ENCODE data around the gene PDLIM4.
A peak's percentile ranks its signal among the peaks of the same experiment; 100 is the strongest.

The PDLIM4 gene

GRCh38 chr5:132226516-132227234 is 30.8 kb upstream of the PDLIM4 start:
- no peak for DNase-seq

- DNase-seq = no peak
Measured at GRCh38 chr5:132227235-132227484, 30.3 kb upstream of the PDLIM4 start.

DNA sequence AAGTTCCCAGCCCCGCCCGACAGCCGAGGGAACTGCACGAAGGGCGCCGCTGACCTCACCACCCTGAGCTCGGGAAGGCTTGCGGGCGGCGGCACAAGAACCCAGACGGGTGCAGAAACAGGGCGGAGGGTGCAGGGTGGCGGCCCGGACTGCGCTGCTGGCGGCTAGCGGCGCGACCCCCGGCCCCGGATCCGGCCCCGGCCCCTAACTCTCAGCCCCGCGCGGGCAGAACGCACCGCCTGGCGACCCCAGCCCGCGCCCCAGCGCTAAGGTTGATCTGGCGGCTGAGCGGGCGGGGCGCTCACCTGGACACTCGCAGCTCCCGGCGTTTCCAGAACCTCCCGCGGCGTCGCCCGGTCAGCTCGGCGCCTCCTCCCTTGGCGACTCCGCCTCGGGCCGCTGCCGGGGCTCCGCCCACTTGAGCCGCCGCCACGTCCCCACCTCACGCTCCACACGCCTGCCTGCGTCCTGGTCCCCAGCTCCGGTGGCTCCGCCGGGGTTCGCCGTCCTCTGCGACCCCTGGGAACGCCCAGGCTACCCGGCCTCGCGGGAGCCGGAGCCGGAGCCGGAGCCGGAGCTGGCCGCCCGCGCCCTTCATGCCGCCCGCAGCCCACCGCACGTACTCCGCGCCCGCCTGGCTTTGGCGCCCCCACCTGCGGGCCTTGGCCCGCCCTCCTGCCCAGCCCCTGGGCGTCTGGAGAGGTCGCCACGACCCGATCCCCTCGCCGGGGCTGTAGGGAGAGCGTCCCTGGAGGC is 29.8 kb upstream of the PDLIM4 start, which contains the start of gene P4HA2:
P4HA2 (minus strand) TSS at position 369 of the 756 bp plus-strand sequence. CDS start 9,227 bp downstream, outside the sequence.
- DNase-seq = peak; percentile 92

- DNase-seq = peak; percentile 21
Measured at GRCh38 chr5:132228241-132229035, 29.1 kb upstream of the PDLIM4 start.

GRCh38 chr5:132229236-132229635 is 28.3 kb upstream of the PDLIM4 start:
- DNase-seq = no peak

GRCh38 chr5:132230871-132231270 is 26.6 kb upstream of the PDLIM4 start:
- no peak for DNase-seq

- no peak for DNase-seq
Measured at GRCh38 chr5:132232465-132232864, 25.0 kb upstream of the PDLIM4 start.

GRCh38 chr5:132233081-132233480 is 24.4 kb upstream of the PDLIM4 start:
- no peak for DNase-seq

DNA sequence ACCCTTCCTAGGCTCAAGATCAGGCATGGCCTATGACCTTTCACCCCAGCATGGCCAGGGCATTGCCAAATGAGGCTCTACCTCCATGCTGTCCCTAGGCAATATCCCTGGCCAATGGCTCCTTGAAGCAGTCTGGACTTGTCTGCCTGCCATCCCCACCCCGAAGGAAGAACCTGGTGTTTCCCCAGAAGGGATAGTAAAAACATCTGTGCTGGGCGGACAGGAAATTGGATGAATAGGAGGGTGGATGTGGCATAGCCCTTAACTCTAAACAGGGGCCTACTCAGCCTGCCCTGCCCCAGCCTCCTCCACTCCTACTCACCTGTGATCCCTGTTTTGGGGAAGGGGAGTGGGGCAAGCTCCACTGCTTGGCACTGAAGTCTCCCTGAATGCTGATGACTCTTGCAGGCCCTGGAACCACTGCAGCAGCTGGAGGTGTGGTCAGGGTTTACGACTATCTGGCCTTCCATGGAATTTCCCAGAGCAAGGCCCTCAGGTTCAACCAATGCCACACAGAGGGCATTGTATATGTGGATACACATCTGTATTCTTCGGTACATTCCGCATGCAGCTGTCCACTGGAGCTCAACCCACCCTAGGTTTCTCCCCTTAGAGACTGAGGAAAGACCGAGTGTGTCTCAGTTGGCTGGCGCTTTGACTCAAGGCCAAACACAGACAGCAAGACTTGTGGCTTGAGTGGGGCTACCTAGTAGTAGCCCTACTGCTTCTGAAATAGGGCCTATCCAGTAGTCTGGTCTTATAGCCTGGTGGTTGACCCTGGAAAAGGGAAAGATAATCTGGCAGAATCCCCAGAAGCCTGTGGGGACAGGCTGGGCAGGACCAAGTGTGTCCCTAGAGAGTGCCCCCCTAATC is 23.4 kb upstream of the PDLIM4 start:
- DNase-seq = no peak

DNA sequence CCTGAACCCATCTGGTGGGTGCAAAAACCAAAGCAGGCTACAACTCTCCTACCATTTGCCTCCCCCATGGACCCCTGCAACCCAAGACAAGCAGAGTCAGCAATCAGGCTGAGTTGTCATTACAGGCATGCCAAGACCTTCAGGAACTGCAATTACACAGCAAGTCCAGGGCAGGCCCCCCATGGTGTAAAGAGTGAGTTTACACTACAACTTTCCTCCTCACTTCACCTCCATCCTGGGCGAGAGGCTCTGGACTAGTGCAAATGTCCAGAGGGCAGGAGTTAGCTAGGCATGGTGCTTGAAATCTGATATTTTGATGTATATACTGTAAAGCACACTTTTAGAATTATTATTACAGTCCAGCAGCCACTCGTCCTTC is 22.8 kb upstream of the PDLIM4 start:
- no peak for DNase-seq

DNA sequence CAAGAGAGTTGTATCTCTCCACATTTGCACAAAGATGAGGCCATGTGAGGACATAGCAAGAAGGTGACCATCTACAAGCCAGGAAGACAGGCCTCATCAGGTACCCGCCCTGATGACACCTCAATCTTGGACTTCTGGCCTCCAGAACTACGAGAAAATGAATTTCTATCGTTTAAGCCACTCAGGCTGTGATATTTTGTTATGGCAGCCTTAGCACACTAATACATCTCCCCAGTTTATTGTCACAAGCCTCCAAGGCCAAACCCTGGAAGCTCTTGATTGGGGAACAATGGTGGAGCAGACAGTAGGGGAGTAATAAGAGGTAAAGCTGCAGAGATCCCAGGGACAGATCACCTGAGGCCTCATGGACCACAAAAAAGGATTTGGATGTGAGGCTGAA is 22.2 kb upstream of the PDLIM4 start:
- DNase-seq = no peak

- no peak for DNase-seq
Measured at GRCh38 chr5:132237141-132237540, 20.4 kb upstream of the PDLIM4 start.

DNA sequence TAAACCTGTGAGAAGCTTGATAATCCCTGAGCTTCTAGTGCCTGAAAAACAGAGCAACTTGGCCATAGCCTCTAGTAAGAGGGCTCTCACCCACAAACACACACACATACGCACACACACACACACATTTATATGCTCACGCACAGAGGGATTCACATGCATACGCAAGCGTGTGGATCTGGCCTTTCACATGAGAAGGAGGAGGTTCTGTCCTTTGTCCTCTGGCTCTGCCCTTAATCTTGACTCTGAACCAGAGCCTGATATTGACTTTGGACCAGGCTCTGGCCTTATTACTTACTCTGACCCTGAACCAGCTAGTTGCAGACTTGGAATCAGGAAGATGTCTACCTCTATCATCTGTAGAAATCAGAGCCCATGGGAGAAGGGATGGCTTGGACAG is 19.8 kb upstream of the PDLIM4 start:
- DNase-seq = no peak

DNA sequence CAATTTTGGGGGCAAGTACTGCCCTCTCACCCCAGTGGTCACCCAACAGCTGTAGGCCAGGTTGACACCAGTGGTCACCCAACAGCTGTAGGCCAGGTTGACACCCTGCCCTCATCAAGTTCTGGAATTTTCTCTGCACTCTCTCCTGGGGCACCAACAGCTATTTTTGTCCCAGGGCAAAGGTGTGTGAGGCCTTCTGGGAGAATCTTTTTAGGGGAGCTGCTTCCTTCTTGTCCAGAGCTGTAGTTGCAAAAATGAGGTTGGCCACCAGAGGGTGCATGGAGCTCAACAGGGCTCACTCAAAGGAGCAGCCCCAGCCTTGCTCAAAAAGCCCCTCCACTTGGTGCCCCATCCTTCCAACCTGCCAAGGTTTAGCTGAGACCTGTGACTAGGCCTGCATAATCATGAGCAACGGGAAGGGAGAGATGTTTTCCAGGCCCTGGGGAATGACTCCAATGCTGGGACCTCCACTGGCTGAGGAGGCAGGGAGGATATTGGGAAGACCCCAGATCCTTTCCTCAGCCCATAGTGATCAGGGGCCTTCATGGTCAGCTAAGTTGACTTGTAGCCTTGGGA is 19.2 kb upstream of the PDLIM4 start:
- peak; percentile 45 for DNase-seq

- DNase-seq = no peak
Measured at GRCh38 chr5:132238901-132239500, 18.5 kb upstream of the PDLIM4 start.

DNA sequence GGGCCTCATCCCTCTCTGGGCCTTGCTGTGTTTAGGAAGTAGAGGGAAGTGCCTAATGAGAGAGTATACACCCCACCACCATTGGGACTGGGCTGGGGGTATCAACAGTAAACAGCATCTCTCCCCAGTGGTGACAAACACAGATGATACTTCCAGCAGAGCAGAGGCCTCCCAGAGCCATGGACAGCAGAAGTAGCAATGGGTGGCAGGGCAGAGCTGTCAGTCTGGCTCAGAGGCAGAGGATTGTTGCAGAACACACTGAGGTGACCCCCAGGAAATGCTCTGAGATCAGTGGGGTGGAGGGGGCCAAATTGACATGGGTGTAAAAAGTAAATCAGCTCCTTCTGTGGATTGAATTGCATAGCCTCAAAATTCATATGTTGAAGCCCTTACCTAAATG is 17.7 kb upstream of the PDLIM4 start:
- DNase-seq = no peak

- DNase-seq = no peak
Measured at GRCh38 chr5:132243366-132243977, 14.0 kb upstream of the PDLIM4 start.

- DNase-seq = no peak
Measured at GRCh38 chr5:132245593-132245992, 11.9 kb upstream of the PDLIM4 start.

DNA sequence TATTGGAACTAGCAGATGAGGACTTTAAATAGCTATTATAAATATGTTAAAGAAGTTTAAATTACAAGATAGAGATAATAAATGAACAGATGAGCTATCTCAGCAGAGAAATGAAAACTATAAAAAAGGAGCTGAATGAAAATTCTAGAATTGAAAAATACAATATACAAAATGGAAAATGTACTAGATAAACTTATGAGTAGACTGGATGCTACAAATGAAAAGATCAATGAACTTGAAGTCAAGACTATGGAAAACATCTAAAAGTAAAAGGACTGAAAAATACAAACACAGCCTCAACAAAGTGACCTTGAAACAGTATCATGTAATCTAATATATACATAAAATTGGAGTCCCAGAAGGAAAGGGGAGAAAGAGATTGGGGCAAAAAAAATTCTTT is 10.7 kb upstream of the PDLIM4 start:
- no peak for DNase-seq

- no peak for DNase-seq
Measured at GRCh38 chr5:132250547-132250946, 6.9 kb upstream of the PDLIM4 start.

DNA sequence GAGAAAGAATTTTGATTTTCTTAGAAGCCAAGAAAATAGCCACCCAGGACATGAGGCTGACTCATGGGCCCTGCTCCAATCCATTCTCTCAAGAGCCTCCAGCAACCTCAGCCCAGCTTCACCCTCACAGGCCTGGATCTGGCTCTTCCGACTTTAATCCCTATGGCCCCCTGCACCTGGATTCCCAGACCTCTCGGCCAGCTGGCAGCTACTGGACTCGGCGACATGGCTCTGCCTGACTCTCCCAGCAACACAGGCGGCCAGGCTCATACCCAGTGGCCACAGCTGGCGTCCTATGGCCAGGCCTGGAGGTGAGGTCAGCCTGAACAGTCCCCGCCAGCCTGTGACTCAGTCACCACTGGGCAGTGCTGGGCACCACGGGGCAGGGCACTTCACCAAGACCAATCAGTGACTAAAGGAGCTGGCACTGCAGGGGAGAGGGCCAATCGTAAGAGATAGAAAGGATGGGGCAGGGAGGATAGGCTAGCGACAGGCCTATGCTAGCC is 6.2 kb upstream of the PDLIM4 start:
- no peak for DNase-seq

Measured in right kidney (tissue), 1 donor.